GM21423 (cell line): ENCODE measurements around the gene LRRC26.
A peak's percentile ranks its signal among the peaks of the same experiment; 100 is the strongest.

Source experiments
- ATAC-seq: cut with Tn5 transposase; IDR thresholded peaks from one replicate; pipeline ENCODE4 v1.9.1; 2021; ENCODE audit warnings: mild to moderate bottlenecking, moderate library complexity; ENCODE audit not compliant: unreplicated experiment

LRRC26 gene

DNA sequence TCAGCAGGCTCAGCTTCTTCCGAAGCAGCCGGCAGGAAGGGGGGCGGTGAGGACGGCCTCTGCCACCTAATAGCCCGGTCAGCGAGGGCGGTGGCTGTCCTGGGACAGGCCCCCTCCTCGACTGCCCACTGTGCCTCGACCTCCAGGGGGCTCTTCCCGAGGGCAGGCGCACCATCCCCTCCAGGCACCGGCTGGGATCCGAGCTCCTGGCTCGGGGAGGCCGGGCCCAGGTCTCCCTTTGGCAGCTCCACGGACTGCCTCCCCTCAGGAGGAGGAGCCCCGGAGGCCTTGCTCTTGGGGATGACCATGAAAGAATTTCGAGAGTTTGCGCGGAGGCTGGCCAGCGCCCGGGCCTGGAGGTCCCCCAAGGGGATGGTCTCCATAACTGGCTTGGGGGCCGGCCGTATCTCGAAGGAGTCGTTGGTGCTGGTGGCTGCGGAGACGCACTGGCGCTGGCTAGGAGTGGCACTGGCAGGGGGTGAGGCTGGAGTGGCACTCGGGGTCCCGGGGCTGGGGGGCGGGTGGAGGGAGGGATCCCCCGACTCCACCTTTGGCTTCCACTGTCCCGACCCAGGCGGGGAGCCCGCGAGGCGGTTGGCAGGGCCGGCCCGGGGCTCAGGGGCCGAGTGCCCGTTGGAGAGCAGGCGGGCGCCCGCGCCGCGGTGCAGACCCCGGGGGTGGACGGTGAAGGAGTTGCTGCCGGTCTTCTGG, 29.7 kb upstream of the LRRC26 start:
- ATAC-seq = no peak

DNA sequence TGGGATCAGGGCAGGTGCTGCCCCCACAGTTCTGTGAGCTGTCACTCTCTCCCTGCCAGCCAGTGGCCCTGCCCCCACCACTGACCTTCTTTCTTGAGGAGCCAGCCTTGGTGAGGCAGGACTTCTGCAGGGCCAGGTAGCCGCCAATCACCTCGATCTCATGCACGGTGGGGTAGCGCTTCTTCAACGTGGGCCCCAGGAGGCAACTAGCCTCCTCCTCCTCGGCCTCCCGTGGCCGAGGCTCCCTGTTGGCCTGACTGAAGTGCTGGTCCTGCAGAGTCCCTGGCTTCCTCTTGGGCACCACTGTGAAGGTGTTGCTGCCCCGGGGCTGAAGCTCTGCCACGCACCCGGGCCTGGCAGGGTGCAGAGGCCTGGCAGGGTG, 29.0 kb upstream of the LRRC26 start:
- no peak for ATAC-seq

DNA sequence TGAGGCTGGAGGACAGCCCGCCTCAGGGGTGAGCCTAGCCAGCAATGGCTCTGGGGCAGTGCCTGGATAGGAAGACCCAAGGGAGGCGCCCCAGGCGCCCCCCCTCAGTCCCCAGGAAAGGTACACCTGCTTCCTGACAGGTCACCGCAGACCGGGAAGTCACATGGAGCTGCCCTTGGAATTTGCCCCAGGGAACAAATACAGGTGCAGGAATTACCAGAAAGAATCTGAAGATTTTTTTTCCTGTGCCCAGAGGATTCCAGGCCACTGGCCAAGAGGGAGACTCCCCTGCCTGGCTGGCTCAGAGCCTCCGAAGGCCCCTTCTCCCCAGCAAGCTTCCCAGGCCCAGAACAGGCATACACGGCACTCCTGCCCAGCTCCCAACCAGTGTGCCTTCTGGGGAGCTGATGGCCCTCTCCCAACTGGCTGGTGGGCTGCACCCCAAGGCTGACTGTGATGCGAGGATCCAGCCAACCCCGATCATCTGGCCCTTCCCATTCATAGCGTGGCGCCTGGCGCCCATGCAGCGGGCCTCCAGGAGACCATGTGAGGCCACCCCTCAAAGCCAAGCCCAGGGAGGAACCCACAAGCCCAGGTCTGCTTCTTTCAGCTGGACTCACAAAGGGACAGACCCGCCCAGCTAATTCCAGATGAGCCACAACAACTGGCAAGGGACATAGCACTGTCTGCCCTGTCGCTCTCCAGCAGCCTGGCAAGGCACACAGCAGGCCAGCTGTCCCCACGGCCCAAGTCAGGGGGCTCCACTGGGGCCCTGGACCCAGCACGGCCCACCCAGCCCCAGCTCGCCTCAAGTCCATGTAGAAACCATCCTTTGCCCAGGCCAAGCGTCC, 28.4 kb upstream of the LRRC26 start:
- ATAC-seq = no peak

DNA sequence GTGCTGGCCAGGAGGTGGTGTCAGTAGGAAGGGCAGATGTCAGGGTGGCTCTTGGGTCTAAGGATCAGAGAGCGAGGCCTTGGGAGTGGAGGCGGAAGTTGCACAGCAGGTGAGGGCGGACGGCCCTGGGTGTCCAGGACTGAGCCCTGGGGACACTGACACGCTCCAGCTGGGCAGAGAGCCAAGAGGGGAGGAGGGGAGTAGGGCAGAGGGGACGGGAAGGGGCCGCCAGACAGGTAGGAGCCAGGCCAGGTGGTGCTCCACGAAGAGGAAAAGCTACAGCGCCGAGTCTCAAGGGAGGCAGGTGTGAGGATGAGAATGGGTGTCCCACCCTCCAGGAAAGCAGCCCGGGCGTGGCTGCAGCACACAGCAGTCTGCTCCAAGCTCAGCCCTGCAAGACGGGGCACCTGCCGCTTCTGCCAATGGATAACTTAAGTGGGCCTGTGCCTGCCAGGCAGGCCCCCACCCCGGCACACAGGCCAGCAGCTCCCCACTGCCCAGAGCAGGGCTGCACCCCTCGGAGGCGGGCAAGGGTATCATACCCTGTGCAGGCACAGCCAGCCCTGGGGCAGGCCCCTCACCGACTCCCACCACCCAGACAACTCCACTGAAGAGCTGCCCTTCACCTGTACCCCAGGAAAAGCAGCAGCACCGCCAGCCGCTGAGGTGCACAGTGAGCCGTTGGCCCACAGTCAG, 25.8 kb upstream of the LRRC26 start:
- no peak for ATAC-seq

DNA sequence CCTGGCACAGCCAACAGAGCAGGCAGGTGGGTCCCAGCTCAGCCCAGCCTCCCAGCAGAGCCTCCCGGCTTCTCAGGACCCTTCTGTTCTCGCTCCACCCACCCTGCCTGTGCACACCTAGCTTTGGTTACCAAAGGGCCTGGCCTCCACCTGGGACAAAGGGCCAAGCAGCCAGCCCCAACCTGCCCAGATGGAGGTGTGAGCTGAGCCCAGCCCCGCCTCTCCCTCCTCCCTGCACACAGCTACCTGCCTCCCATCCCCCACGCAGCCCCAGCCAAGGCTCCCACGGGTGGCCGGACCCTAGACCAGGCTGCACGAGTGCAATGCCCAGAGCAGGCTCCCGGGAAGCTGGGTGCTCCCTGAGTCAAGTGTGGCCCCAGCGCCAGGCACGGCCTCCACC, 25.1 kb upstream of the LRRC26 start:
- ATAC-seq = no peak

DNA sequence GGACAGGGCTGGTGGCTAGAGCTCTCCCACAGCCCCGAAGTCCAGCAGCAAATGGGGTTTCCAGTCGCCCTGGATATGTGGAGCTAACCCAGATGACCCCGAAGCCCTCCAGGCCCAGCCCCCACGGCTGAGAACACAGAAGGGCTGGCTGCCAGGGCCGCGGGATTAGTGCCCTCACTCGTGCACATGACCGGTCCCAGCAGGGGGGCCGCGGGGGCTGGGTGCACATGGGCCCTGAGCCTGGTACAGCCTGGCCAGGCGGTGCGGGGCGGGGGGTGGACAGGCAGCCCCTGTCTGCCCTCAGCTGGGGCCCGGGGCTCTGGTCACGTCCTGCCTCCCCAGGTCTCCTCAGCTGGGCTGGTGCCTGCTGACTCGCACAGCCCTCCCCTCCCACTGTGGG, 24.5 kb upstream of the LRRC26 start:
- no peak for ATAC-seq

DNA sequence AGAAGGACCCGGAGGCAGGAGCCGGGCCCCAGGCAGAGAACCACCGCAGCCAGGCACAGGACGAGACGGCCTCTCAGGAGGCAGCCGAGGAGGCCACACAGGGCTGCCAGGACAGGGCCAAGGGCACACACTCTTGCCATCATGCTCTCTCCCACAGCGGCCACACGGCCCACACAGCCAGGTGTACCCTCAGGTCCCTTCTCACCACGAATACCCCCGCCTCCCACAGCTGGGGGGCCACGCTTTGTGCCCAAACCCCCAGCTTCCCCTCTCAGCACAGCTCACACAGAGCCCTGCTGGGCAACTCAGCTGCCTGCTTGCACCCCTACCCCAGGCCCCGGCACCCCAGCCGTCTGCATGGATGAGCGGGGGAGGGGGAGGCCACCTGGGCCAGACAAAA, 23.9 kb upstream of the LRRC26 start:
- ATAC-seq = no peak

DNA sequence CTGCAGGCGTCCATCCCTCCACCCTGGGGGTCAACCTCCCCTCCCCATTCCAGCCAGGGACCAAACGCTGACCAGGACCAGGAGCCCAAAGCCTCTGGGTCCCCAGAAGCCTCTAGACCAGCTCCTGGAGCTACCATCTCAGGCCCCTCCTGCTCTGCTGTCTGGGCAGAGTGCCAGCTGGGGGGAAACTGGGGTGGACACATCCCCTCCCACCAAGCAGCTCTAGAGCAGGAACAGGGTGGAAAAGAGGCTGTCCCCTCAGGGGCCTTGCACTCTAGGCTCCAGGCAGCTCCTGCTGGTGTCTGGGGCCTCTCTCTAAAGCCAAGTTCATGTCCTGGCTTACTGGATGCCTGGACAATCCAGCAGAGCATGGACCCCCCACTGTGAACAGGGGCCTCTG, 23.0 kb upstream of the LRRC26 start:
- no peak for ATAC-seq

DNA sequence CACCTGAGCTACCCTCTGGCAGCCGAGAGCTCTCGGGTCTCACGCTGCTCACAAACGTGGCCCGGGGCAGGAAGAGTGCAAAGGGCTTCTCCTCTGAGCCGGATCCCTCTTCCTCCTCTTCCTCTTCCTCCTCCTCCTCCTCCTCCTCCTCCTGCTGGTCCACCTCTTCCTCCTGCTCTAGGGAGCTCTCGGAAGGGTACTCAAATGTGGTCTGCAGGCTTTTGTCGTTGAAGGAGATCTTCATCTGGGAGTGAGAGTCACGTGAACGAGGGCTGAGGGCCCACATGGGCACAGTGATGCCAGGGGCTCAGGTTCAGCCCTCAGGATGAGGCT, 22.6 kb upstream of the LRRC26 start:
- no peak for ATAC-seq

DNA sequence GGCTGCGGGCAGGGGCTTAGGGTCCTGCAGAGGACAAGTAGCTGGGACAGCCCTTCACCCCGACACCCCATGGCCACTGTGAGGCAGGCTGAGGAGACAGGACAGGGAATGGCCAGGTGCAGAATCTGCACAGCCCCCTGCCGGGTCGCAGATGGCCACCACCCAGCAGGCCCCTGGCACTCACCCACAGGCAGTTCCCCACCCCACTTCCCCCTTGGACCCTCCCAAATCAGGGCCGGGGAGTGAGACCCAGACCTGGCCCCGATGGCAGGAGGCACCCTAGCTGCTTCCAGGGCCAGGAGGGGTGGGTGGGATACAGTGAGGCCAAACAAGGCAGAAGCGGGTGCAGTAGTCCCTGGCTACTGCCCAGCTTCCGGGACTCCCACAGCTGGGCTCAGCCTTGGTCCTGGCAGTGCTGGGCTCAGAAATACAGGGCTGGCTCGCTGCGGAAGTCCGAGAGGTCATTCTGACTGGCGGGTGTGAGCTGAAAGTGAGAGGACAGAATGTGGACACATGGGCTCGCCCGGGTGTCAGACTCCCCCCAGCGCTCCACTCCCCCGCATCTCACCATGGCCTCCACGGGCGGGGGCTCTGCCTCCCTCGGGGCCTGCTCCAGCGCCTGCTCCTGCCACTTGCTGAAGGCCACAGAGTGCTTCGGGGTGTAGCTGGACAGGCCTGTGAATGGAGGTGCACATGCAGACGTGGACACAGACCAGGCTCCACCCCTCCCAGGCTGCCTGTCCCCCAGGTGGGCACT, 22.0 kb upstream of the LRRC26 start:
- ATAC-seq = no peak

DNA sequence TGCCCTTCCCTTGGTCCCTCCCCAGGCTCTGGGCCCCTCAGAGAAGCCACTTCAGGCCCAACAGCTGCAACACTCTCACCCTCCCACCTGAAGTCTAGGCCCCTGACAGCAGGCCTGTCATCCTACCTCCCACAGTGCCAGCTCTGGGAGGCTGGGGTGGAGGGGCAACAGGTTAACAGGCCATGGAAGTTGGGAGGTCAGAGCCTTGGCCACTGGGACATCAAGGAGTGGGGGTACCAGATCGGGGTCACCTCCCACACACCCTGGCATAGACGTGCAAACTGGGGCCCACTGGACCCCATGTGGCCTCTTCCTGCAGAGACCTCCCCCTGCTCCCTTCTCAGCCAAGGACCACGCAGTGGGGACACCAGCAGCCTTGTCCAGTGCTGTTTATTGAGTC, 21.4 kb upstream of the LRRC26 start:
- ATAC-seq = no peak

DNA sequence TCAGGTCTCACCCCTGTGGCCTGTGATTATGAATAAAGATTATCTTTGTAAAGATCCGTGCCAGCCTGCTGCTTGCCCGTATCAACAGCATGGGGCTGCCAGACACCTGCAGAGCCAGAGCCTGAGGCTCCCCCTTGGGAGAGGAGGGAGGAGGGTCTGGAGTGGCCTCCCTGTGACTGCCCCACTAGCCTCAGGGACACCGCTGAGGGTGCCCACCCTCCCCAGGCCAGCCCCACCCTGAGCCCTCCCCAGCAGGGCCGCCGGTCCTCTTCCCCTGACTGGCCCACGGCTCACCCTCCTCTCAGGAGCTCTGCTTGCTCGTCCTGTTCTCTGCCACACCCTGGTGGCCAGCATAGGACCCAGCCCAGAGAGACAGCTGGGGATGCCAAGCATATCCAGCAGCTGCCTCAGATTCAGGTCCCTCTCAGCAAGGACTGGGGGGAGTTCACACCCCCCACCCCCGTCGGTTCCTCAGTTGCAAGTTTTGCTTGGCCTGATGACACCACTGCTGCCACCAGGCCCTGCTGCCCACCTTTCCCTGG, 20.5 kb upstream of the LRRC26 start:
- no peak for ATAC-seq

DNA sequence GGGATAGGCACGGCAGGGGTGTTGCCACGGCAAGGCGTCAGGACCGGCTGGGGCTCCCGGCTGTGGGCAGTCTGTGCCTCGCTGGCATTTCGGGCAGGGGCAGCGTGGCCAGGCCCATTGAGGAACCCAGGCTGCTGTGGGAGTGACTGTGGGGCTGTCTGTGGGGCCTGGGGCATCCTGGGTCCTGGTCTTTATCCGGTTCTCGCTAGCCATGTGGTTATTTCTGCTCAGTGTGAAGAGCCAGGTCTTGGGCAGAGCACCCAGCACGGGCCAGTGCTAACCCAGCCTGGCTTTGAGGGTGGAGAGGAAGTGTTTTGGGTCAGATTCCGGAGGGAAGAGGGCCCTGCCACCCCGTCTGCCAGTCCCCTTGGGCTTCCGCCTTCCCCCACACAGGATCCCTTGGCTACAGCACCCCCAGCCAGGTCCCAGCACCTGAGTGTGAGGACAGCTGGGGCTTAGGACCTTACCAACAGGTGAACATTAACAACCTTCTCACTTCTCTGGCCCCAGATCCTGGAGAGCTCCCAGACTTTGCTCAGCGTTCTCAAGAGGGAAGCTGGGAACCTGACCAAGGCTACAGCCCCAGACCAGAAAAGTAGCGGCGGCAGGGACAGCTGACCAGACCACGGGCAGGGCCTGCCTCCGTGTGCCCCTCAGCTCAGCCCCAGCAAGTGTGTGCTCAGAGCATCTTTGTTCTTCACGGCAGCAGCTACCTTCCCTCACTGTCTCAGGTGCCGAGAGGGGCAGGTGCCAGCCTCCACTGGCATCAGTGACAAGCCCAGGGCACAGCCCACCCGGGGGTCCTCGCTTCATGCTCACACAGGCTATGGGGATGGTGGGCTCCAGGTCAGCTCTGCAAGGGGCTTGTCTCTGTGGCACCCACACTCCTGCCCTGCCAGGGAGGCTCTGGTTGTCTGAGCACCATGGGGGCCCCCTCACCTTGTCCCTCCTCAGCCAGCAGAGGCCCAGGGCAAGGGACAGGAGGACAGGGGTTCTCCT, 19.7 kb upstream of the LRRC26 start:
- no peak for ATAC-seq

DNA sequence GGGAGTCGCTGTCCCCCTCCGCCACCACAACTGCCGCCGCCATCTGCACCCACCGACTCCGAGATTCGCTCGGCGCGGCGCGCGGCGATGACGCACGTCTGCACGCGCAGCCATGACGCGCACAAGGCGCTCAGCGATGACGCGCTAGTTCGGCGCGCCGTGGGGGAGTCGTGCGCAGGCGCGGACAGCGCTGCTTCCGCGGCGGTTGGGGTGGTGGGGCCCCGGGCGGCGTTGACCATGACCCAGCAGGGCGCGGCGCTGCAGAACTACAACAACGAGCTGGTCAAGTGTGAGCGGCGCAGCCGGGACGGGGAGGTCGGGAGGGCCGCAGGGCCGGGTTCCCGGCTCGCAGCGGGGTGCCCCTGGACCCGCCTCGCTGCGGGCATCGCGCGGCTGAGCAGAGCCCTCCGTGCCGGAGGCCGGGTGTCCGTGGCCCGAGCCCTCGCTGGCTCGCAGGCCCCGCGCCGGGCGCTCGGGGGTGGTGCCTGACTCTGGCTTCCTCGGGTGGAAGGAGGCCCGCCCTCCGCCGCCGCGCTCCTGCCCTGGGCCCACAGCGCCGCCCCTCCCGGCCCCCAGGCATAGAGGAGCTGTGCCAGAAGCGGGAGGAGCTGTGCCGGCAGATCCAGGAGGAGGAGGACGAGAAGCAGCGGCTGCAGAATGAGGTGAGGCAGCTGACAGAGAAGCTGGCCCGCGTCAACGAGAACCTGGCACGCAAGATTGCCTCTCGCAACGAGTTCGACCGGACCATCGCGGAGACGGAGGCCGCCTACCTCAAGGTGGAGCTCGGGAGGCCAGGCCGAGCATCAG, 18.8 kb upstream of the LRRC26 start, which contains the start of the genes ANAPC2 and SSNA1:
TSS of gene ANAPC2 (minus strand) at position 71 of the 807 bp plus-strand sequence. CDS start at position 43, 28 bp downstream.
TSS of gene SSNA1 (plus strand) at position 187 of the 807 bp plus-strand sequence. CDS start at position 238, 51 bp downstream.
- ATAC-seq = peak; percentile 80

DNA sequence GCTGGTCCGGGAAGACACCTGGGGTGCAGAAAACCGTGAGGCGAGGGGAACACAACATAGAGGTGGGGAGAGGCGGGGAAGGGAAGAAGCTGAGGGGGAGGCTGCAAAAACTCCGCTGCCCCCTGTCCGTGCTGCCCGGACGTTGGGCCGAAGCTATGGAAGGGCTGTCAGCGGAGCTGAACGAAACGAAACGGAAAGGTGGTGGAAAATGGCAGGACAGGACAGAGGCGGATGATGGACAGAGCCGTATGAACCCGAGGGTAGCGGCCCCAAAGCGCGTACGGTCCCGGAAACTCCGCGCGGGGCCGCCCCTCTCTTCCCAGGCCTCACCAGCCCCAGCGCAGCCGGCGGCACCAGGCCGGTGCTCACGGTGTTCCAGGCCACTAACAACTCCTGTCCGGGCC, 18.2 kb upstream of the LRRC26 start:
- no peak for ATAC-seq

DNA sequence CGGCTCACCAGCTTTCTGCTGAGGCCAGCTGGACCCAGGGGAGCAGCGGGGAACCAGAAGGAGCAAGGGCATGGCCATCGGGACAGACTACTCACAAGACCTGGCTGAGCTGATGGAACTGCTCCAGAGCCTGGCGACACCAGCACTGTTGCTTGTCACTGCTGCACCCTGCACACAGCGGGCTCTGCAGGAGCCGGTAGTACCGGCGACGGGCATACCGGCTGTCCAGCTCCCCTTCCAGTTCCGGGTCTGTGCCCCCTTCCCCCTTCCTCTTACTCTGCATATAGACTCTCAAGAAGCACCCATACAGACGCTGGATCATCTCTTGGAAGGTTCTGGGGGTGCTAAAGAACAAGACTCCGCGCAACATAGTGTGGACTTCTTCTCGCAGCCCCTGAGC, 17.5 kb upstream of the LRRC26 start:
- no peak for ATAC-seq

DNA sequence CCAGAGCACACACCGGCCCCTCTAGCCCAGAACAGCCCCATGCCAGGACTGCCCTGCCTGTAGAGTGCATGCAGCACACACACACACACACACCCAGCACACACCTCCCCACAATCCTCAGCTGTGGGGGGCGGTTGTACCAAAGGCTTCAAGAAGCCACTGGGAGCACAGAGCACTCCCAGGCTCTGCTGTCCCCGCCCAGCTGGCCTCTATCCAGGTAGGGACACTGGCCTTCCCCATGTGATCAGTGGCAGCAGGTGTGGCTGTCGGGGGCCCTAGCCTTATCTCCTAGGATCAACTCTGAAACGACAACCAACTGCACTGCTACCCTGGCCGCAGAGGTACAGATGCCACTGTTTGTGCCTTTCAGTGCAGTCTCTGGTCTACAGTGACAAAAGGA, 16.5 kb upstream of the LRRC26 start:
- no peak for ATAC-seq

DNA sequence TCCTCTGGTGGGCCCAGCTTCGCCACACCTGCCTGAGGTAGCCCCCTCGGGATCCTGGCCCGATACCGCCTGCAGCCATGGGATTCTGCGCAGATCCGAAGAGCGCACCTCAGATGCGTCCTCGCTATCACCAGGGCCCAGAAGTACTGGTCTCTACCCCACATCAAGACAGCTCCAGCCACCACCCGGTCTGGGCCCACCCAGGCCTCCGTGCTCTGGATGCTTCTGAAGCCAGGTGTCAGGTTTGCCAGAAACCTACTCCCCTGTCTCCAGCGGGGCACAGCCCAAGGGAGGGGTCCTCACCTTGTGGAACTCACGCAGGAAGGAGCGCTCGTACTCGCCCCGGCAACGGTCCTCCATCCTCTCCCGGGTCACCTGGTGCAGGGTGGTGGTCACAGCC, 16.1 kb upstream of the LRRC26 start:
- no peak for ATAC-seq
